Hepatocyte (in vitro differentiated cells): ENCODE results near the gene LEPROT. TPM values are rescaled to one million over a fixed set of nuclear protein-coding genes. Genes with fewer than 3 reads are reported as not detected.
A peak's percentile ranks its signal among the peaks of the same experiment; 100 is the strongest.

Experiments used
- DNase-seq: peaks from one replicate; pipeline ENCODE4 v3.0.0-alpha.2; 2016; ENCODE audit warnings: low spot score
- H2AFZ ChIP-seq: fragments of 200-600 bp; sonication (generic); 2 replicates; pipeline ENCODE4 v1.6.0; 2016; ENCODE audit warnings: antibody characterized with exemption, mild to moderate bottlenecking
- H3K27ac ChIP-seq: fragments of 200-600 bp; sonication (generic); 2 replicates; pipeline ENCODE4 v1.5.1; 2016; ENCODE audit warnings: mild to moderate bottlenecking
- H3K27me3 ChIP-seq: fragments of 200-600 bp; sonication (generic); 2 replicates; pipeline ENCODE4 v1.6.1; 2016
- H3K36me3 ChIP-seq: fragments of 200-600 bp; sonication (generic); replicated peaks from 2 replicates; pipeline ENCODE4 v1.5.1; 2016; ENCODE audit warnings: low read depth; ENCODE audit not compliant: insufficient read depth
- H3K4me1 ChIP-seq: fragments of 200-600 bp; sonication (generic); 2 replicates; pipeline ENCODE4 v1.5.1; 2016; ENCODE audit warnings: mild to moderate bottlenecking, moderate library complexity; ENCODE audit not compliant: insufficient read depth
- H3K4me2 ChIP-seq: fragments of 200-600 bp; sonication (generic); 2 replicates; pipeline ENCODE4 v1.6.0; 2016
- H3K4me3 ChIP-seq: fragments of 200-600 bp; sonication (generic); 2 replicates; pipeline ENCODE4 v1.5.1; 2016; ENCODE audit warnings: mild to moderate bottlenecking
- H3K79me2 ChIP-seq: fragments of 200-600 bp; sonication (generic); 2 replicates; pipeline ENCODE4 v1.6.0; 2017; ENCODE audit warnings: mild to moderate bottlenecking
- H3K9me2 ChIP-seq: fragments of 200-600 bp; sonication (generic); replicated peaks from 2 replicates; pipeline ENCODE4 v1.6.0; 2017; ENCODE audit warnings: mild to moderate bottlenecking; ENCODE audit not compliant: insufficient read depth
- H3K9me3 ChIP-seq: fragments of 200-600 bp; sonication (generic); 2 replicates; pipeline ENCODE4 v1.5.1; 2016; ENCODE audit warnings: low read depth, mild to moderate bottlenecking
- H4K20me1 ChIP-seq: fragments of 200-600 bp; sonication (generic); 2 replicates; pipeline ENCODE4 v1.6.0; 2016; ENCODE audit warnings: mild to moderate bottlenecking; ENCODE audit not compliant: insufficient read depth, poor library complexity, severe bottlenecking
- EZH2 ChIP-seq: fragments of 200-600 bp; sonication (generic); IDR thresholded peaks from 2 replicates; pipeline ENCODE4 v1.6.1; 2016; ENCODE audit warnings: antibody characterized with exemption, mild to moderate bottlenecking, borderline replicate concordance
- EZH2phosphoT487 ChIP-seq: fragments of 200-600 bp; sonication (generic); IDR thresholded peaks from one replicate; pipeline ENCODE4 v1.6.1; 2018; ENCODE audit warnings: antibody characterized with exemption, mild to moderate bottlenecking, low read depth, moderate library complexity; ENCODE audit not compliant: unreplicated experiment, severe bottlenecking
- WGBS: methylation state at CpG from one replicate; pipeline ENCODE4 v1.1.6; 2016; ENCODE audit warnings: low lambda C conversion rate; ENCODE audit errors: missing lambda C conversion rate; 5-methylcytosine and 5-hydroxymethylcytosine counted together
- polyA plus RNA-seq: library from polyadenylated mRNA; unstranded; fragments of >200 nt; fragmentation: Nextera tagmentation; extraction: Ambion mirVana; gene quantifications from 2 replicates; pipeline ENCODE4 v1.2.1, GENCODE V29; 2016
- total RNA-seq: library from RNA; depleted of rRNA; stranded (reverse); fragments of >200 nt; gene quantifications from 2 replicates; pipeline ENCODE4 v1.2.3, GENCODE V29; 2014
- TF ChIP-seq, protein P1 (sequence below): fragments of 200-600 bp; sonication (generic); IDR thresholded peaks from 2 replicates; pipeline ENCODE4 v1.5.1; 2016; ENCODE audit warnings: antibody characterized with exemption, mild to moderate bottlenecking; ENCODE audit not compliant: poor library complexity

Gene LEPROT
- total and polyA plus RNA-seq, 2 experiments from 2014 or later, result 89.9 to 97.0 TPM

- H2AFZ ChIP-seq, result peak overlapping the region; percentile 40
- H4K20me1 ChIP-seq, result no peaks in the 10 kb centered on the region
- DNase-seq, result peak; percentile 83
- H3K27me3 ChIP-seq, result no peaks in the 10 kb centered on the region
- TF ChIP-seq, protein P1, sequence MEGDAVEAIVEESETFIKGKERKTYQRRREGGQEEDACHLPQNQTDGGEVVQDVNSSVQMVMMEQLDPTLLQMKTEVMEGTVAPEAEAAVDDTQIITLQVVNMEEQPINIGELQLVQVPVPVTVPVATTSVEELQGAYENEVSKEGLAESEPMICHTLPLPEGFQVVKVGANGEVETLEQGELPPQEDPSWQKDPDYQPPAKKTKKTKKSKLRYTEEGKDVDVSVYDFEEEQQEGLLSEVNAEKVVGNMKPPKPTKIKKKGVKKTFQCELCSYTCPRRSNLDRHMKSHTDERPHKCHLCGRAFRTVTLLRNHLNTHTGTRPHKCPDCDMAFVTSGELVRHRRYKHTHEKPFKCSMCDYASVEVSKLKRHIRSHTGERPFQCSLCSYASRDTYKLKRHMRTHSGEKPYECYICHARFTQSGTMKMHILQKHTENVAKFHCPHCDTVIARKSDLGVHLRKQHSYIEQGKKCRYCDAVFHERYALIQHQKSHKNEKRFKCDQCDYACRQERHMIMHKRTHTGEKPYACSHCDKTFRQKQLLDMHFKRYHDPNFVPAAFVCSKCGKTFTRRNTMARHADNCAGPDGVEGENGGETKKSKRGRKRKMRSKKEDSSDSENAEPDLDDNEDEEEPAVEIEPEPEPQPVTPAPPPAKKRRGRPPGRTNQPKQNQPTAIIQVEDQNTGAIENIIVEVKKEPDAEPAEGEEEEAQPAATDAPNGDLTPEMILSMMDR, result no peak
- TF ChIP-seq EZH2, result no peak
- no peak for TF ChIP-seq EZH2phosphoT487
- no peaks in the 10 kb centered on the region for H3K79me2 ChIP-seq
- H3K27ac ChIP-seq, result peak overlapping the region; percentile 52
- no peak overlapping the region for H3K4me3 ChIP-seq
- WGBS, result 9% methylated on average over 6 of the region's 6 CpGs
- H3K4me2 ChIP-seq, result peak overlapping the region; percentile 54
- H3K4me1 ChIP-seq, result peaks cover 18% of the 10 kb centered on the region
- H3K9me3 ChIP-seq, result no peaks in the 10 kb centered on the region
- H3K9me2 ChIP-seq, result no peaks in the 10 kb centered on the region
- H3K36me3 ChIP-seq, result no peaks in the 10 kb centered on the region
Measured at GRCh38 chr1:65467536-65467935, 47.1 kb downstream of the LEPROT start.

- H3K9me3 ChIP-seq, result no peaks in the 10 kb centered on the region
- 50% methylated on average over 4 of the region's 4 CpGs for WGBS
- TF ChIP-seq EZH2, result no peak
- TF ChIP-seq EZH2phosphoT487, result no peak
- TF ChIP-seq, protein P1, result no peak
- H3K27me3 ChIP-seq, result no peaks in the 10 kb centered on the region
- H3K4me3 ChIP-seq, result no peak overlapping the region
- peak overlapping the region; percentile 49 for H3K27ac ChIP-seq
- H3K9me2 ChIP-seq, result no peaks in the 10 kb centered on the region
- no peaks in the 10 kb centered on the region for H3K36me3 ChIP-seq
- H3K79me2 ChIP-seq, result no peaks in the 10 kb centered on the region
- no peak overlapping the region for H3K4me2 ChIP-seq
- no peaks in the 10 kb centered on the region for H4K20me1 ChIP-seq
- peak; percentile 9 for DNase-seq
- peaks cover 18% of the 10 kb centered on the region for H3K4me1 ChIP-seq
- no peak overlapping the region for H2AFZ ChIP-seq
Measured at GRCh38 chr1:65469126-65469888, 48.8 kb downstream of the LEPROT start.

GRCh38 chr1:65469889-65470340 lies 49.4 kb downstream of the LEPROT start:
- TF ChIP-seq, protein P1, result no peak
- TF ChIP-seq EZH2 (no peak), EZH2phosphoT487 (no peak)
- Histone ChIP-seq H3K9me3 (no peaks in the 10 kb centered on the region), H3K79me2 (no peaks in the 10 kb centered on the region), H3K27me3 (no peaks in the 10 kb centered on the region), H2AFZ (no peak overlapping the region), H3K4me1 (peaks cover 18% of the 10 kb centered on the region), H3K9me2 (no peaks in the 10 kb centered on the region), H3K27ac (peak overlapping the region; percentile 49), H4K20me1 (no peaks in the 10 kb centered on the region), H3K4me3 (no peak overlapping the region), H3K36me3 (no peaks in the 10 kb centered on the region), H3K4me2 (no peak overlapping the region)
- WGBS, result 54% methylated on average over 4 of the region's 4 CpGs
- no peak for DNase-seq
